ENCODE measurements around the gene UQCRFS1. TPM values are rescaled to one million over a fixed set of nuclear protein-coding genes. Genes with fewer than 3 reads are reported as not detected.

UQCRFS1 gene
- polyA plus RNA-seq, 5 donors: 14.7 to 18.9 (median 17.7) TPM

GRCh38 chr19:29171525-29171924 is 41.4 kb downstream of the UQCRFS1 start:
- no peak for DNase-seq

DNA sequence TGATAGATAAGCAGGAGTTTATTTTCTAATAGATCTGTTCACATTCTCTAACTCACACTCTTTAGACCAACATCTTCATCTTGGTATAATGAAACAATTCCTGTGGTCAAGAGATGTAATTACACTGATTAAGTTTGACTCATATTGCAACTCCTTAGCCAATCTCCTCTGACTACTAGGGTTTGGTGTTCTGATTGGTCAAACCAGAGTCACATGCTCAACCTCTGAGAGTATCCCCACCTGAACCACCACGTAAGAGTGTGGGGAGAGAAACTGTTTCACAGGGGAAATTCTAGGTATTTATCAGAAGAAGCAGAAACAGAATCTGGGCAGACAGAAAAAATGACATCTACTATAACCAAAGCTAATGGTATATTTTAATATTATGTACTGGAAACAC is 42.4 kb downstream of the UQCRFS1 start:
- no peak for DNase-seq

DNA sequence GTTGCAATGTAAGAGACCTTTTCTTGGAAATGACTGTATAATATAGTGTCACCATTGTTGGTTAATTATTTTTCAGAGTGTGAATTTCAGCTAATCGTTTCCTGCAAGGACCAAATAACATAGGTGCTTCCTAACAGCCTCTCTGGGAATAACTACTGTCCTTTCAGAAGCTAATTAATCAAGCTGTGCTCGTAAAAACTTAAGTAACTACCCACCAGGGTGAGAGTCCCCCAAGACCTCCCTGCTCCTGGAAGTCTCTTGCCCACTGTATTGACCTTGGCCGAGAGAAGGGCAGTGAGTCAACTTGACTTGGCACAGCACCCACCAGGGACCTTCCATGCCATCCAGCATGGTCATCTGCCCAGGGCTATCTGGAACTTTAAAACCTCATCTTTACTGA is 50.3 kb downstream of the UQCRFS1 start:
- DNase-seq: no peak

- no peak for DNase-seq
Observed at GRCh38 chr19:29155683-29156082, 57.3 kb downstream of the UQCRFS1 start.
